Osteoblast (primary cell): ENCODE measurements around the gene EFHD2. TPM values are rescaled to one million over a fixed set of nuclear protein-coding genes. Genes with fewer than 3 reads are reported as not detected.

Source experiments
- DNase-seq: peaks from one replicate; pipeline ENCODE4 v3.0.0; 2011; ENCODE audit warnings: low spot score, mixed read lengths; ENCODE audit not compliant: insufficient read length; ENCODE audit errors: missing footprints
- H2AFZ ChIP-seq: 2 replicates; pipeline ENCODE4 v1.6.0; 2011; ENCODE audit warnings: mild to moderate bottlenecking, low read length
- H3K27ac ChIP-seq: 2 replicates; pipeline ENCODE4 v1.5.1; 2011; ENCODE audit warnings: mild to moderate bottlenecking, low read depth, low read length, moderate library complexity
- H3K27me3 ChIP-seq: 2 replicates; pipeline ENCODE4 v1.6.0; 2012; ENCODE audit warnings: mild to moderate bottlenecking, control low read depth, inconsistent platforms, low read length, moderate library complexity; ENCODE audit not compliant: insufficient read depth
- H3K36me3 ChIP-seq: 2 replicates; pipeline ENCODE4 v1.5.1; 2011; ENCODE audit warnings: mild to moderate bottlenecking, low read length, control low read depth, moderate library complexity; ENCODE audit not compliant: insufficient read depth
- H3K4me1 ChIP-seq: 2 replicates; pipeline ENCODE4 v1.5.1; 2011; ENCODE audit warnings: mild to moderate bottlenecking, low read length, control low read depth, moderate library complexity; ENCODE audit not compliant: insufficient read depth
- H3K4me2 ChIP-seq: 2 replicates; pipeline ENCODE4 v1.6.0; 2011; ENCODE audit warnings: mild to moderate bottlenecking, low read length; ENCODE audit not compliant: insufficient read depth
- H3K4me3 ChIP-seq: fragments of 200-600 bp; sonication (generic); 3 replicates; pipeline ENCODE4 v1.5.1; 2012; ENCODE audit warnings: mild to moderate bottlenecking, low read length, inconsistent platforms; ENCODE audit not compliant: insufficient read depth
- H3K79me2 ChIP-seq: 2 replicates; pipeline ENCODE4 v1.6.0; 2012; ENCODE audit warnings: mild to moderate bottlenecking, low read length, control low read depth, inconsistent platforms; ENCODE audit not compliant: insufficient read depth
- H3K9me3 ChIP-seq: 2 replicates; pipeline ENCODE4 v1.5.1; 2011; ENCODE audit warnings: low read depth, low read length, control low read depth
- H4K20me1 ChIP-seq: 2 replicates; pipeline ENCODE4 v1.6.0; 2012; ENCODE audit warnings: mild to moderate bottlenecking, low read length, control low read depth; ENCODE audit not compliant: insufficient read depth
- CTCF ChIP-seq: IDR thresholded peaks from 2 replicates; pipeline ENCODE4 v1.5.1; 2011; ENCODE audit warnings: mild to moderate bottlenecking, low read depth, low read length, moderate library complexity; ENCODE audit errors: extremely low read depth
- total RNA-seq: library from RNA; depleted of rRNA; stranded (reverse); fragments of >200 nt; gene quantifications from 2 replicates; pipeline ENCODE4 v1.2.3, GENCODE V29; 2012

Gene EFHD2
- total RNA-seq, 1 donor = 35.8 TPM

DNA sequence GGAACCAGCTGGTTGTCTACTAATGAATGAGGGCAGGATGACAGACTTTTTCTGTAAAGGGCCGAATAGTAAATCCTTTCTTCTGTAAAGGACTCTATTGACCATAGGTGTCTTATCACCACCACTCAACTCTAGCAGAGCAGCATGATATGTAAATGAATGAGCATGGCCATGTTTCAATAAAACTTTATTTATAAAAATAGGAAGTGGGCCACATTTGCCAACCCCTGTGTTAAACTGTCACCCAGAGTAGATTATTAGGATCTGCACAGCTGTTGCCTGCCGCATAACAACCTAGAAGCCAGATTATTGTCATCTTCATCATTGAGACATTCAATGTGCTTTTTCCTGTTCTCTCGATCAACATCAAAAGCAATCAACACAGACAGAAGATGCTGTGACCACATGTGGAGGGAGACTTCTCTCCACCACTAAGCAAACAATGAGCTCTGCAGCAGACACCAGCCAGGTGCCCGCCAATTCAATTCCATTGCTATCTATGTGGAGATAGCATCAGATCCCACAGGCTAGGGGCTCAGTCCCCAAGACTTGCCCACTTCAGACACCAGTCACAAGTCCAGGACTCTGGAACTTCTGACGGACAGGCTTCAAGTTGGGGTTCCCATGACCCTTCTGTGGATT lies 6.8 kb upstream of the EFHD2 start:
- H3K79me2 ChIP-seq = no peaks in the 10 kb centered on the region
- H3K27ac ChIP-seq = no peak overlapping the region
- no peak overlapping the region for H2AFZ ChIP-seq
- no peaks in the 10 kb centered on the region for H3K36me3 ChIP-seq
- peaks cover 5% of the 10 kb centered on the region for H3K9me3 ChIP-seq
- no peak for DNase-seq
- H3K4me1 ChIP-seq = peaks cover 14% of the 10 kb centered on the region
- no peak overlapping the region for H3K4me2 ChIP-seq
- no peaks in the 10 kb centered on the region for H4K20me1 ChIP-seq
- no peaks in the 10 kb centered on the region for H3K27me3 ChIP-seq
- no peak for TF ChIP-seq CTCF
- H3K4me3 ChIP-seq = no peak overlapping the region

- DNase-seq = no peak
- H3K27me3 ChIP-seq = no peaks in the 10 kb centered on the region
- H3K79me2 ChIP-seq = no peaks in the 10 kb centered on the region
- no peak overlapping the region for H3K4me2 ChIP-seq
- no peak overlapping the region for H3K4me3 ChIP-seq
- H4K20me1 ChIP-seq = no peaks in the 10 kb centered on the region
- no peak overlapping the region for H3K27ac ChIP-seq
- peaks cover 5% of the 10 kb centered on the region for H3K9me3 ChIP-seq
- peaks cover 20% of the 10 kb centered on the region for H3K4me1 ChIP-seq
- H2AFZ ChIP-seq = no peak overlapping the region
- no peak for TF ChIP-seq CTCF
- H3K36me3 ChIP-seq = no peaks in the 10 kb centered on the region
Measured at GRCh38 chr1:15403962-15404580, 5.6 kb upstream of the EFHD2 start.

GRCh38 chr1:15405106-15405850 lies 4.4 kb upstream of the EFHD2 start:
- Histone ChIP-seq H3K9me3 (no peaks in the 10 kb centered on the region), H4K20me1 (no peaks in the 10 kb centered on the region), H3K27me3 (no peaks in the 10 kb centered on the region), H2AFZ (no peak overlapping the region), H3K4me1 (peaks cover 23% of the 10 kb centered on the region), H3K79me2 (peaks cover 1% of the 10 kb centered on the region), H3K36me3 (no peaks in the 10 kb centered on the region), H3K4me3 (no peak overlapping the region), H3K27ac (no peak overlapping the region), H3K4me2 (no peak overlapping the region)
- no peak for TF ChIP-seq CTCF
- no peak for DNase-seq
